ENCODE results near the gene PRRG2. TPM values are rescaled to one million over a fixed set of nuclear protein-coding genes. Genes with fewer than 3 reads are reported as not detected.

Gene PRRG2
- total and polyA plus RNA-seq, 2 of the 13 experiments (the other 11 are each of a cell fraction or from before 2014, with no cell fraction given) = 0.66 to 0.82 TPM

DNA sequence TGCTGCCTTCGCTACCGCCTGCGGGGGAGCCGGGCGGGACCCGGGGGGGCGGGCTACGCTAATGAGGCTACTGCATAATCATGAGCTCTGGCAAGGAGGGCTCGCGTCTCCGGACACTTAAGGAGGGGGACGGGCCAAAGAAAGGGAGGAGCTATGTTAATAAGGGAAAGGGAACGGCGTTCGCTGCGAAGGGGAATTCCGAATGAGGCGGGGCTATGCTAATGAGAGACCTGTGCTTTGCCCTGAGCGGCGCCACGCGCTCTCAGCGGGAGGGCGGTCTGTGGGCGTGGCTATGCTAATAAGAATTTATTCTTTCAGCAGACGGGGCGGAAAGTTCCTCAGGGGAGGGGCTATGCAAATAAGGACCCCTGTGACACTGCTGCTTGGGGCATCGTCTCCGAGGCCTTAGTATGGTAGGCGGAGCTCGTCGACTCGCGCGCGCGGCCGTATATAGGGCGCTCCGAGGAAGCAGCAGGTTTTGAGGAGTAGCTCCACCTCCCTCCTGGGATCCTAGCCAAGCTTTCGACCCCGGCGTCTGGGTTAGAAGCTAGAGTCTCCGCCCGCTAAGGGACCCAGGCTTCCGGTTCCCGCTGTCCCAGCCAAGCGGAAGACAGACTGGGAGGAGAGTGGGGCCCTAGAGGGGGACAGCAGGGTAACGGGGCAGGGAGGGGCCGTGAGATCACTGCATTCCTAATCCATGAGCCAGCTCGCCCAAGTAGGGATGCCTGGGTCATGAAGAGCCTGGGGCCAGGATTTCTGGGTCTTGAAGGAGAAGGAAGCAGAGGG, 59.2 kb downstream of the PRRG2 start, which contains the start of gene RRAS (continued):
- TF ChIP-seq, protein P1, sequence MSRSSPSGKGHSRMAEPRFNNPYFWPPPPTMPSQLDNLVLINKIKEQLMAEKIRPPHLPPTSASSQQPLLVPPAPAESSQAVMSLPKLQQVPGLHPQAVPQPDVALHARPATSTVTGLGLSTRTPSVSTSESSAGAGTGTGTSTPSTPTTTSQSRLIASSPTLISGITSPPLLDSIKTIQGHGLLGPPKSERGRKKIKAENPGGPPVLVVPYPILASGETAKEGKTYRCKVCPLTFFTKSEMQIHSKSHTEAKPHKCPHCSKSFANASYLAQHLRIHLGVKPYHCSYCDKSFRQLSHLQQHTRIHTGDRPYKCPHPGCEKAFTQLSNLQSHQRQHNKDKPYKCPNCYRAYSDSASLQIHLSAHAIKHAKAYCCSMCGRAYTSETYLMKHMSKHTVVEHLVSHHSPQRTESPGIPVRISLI (CRISPR knock-in tag; IDR thresholded peaks at IDR 0.05; ENCODE audit: borderline replicate concordance) = no peak
- TF ChIP-seq ZNF652 (CRISPR knock-in tag; IDR thresholded peaks at IDR 0.05; ENCODE audit: borderline replicate concordance, low read depth) (no peak), ZSCAN5A (CRISPR knock-in tag; IDR thresholded peaks at IDR 0.05; ENCODE audit: borderline replicate concordance) (no peak), TRAFD1 (CRISPR knock-in tag; IDR thresholded peaks at IDR 0.05; ENCODE audit: borderline replicate concordance) (no peak), LCORL (IDR thresholded peaks at IDR 0.05) (no peak), LCORL (CRISPR knock-in tag; IDR thresholded peaks at IDR 0.05) (no peak; the same call in 1 of the 2 replicates), ATM (IDR thresholded peaks at IDR 0.05; ENCODE audit: borderline replicate concordance) (no peak), SP4 (CRISPR knock-in tag; IDR thresholded peaks at IDR 0.05) (peak; percentile 95; the same call in 1 of the 2 replicates), ZNF441 (CRISPR knock-in tag; IDR thresholded peaks at IDR 0.05; ENCODE audit: borderline replicate concordance) (no peak; the same call in 1 of the 2 replicates), DMTF1 (CRISPR knock-in tag; IDR thresholded peaks at IDR 0.05) (no peak), ZNF296 (CRISPR knock-in tag; conservative IDR thresholded peaks at IDR 0.05) (no peak), DMAP1 (CRISPR knock-in tag; IDR thresholded peaks at IDR 0.05) (peak; percentile 64; the same call in 1 of the 2 replicates), TAF1 (CRISPR knock-in tag; IDR thresholded peaks at IDR 0.05) (peak; percentile 64)
- TF ChIP-seq, protein P2, sequence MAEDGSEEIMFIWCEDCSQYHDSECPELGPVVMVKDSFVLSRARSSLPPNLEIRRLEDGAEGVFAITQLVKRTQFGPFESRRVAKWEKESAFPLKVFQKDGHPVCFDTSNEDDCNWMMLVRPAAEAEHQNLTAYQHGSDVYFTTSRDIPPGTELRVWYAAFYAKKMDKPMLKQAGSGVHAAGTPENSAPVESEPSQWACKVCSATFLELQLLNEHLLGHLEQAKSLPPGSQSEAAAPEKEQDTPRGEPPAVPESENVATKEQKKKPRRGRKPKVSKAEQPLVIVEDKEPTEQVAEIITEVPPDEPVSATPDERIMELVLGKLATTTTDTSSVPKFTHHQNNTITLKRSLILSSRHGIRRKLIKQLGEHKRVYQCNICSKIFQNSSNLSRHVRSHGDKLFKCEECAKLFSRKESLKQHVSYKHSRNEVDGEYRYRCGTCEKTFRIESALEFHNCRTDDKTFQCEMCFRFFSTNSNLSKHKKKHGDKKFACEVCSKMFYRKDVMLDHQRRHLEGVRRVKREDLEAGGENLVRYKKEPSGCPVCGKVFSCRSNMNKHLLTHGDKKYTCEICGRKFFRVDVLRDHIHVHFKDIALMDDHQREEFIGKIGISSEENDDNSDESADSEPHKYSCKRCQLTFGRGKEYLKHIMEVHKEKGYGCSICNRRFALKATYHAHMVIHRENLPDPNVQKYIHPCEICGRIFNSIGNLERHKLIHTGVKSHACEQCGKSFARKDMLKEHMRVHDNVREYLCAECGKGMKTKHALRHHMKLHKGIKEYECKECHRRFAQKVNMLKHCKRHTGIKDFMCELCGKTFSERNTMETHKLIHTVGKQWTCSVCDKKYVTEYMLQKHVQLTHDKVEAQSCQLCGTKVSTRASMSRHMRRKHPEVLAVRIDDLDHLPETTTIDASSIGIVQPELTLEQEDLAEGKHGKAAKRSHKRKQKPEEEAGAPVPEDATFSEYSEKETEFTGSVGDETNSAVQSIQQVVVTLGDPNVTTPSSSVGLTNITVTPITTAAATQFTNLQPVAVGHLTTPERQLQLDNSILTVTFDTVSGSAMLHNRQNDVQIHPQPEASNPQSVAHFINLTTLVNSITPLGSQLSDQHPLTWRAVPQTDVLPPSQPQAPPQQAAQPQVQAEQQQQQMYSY (CRISPR knock-in tag; IDR thresholded peaks at IDR 0.05) = no peak
- TF ChIP-seq, protein P3, sequence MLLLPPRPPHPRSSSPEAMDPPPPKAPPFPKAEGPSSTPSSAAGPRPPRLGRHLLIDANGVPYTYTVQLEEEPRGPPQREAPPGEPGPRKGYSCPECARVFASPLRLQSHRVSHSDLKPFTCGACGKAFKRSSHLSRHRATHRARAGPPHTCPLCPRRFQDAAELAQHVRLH (CRISPR knock-in tag; IDR thresholded peaks at IDR 0.05; ENCODE audit: borderline replicate concordance, low read depth) = no peak
- TF ChIP-seq, protein P4, sequence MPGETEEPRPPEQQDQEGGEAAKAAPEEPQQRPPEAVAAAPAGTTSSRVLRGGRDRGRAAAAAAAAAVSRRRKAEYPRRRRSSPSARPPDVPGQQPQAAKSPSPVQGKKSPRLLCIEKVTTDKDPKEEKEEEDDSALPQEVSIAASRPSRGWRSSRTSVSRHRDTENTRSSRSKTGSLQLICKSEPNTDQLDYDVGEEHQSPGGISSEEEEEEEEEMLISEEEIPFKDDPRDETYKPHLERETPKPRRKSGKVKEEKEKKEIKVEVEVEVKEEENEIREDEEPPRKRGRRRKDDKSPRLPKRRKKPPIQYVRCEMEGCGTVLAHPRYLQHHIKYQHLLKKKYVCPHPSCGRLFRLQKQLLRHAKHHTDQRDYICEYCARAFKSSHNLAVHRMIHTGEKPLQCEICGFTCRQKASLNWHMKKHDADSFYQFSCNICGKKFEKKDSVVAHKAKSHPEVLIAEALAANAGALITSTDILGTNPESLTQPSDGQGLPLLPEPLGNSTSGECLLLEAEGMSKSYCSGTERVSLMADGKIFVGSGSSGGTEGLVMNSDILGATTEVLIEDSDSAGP (CRISPR knock-in tag; IDR thresholded peaks at IDR 0.05; ENCODE audit: borderline replicate concordance) = peak; percentile 68; the same call in 1 of the 2 replicates

All from HepG2 (cell line).